GM19023 (cell line): Measurements from ENCODE around the gene MYBBP1A.

ENCODE experiments used
- ATAC-seq: cut with Tn5 transposase; IDR thresholded peaks from one replicate; pipeline ENCODE4 v1.9.1; 2021; ENCODE audit warnings: mild to moderate bottlenecking, moderate library complexity; ENCODE audit not compliant: unreplicated experiment

Gene MYBBP1A

DNA sequence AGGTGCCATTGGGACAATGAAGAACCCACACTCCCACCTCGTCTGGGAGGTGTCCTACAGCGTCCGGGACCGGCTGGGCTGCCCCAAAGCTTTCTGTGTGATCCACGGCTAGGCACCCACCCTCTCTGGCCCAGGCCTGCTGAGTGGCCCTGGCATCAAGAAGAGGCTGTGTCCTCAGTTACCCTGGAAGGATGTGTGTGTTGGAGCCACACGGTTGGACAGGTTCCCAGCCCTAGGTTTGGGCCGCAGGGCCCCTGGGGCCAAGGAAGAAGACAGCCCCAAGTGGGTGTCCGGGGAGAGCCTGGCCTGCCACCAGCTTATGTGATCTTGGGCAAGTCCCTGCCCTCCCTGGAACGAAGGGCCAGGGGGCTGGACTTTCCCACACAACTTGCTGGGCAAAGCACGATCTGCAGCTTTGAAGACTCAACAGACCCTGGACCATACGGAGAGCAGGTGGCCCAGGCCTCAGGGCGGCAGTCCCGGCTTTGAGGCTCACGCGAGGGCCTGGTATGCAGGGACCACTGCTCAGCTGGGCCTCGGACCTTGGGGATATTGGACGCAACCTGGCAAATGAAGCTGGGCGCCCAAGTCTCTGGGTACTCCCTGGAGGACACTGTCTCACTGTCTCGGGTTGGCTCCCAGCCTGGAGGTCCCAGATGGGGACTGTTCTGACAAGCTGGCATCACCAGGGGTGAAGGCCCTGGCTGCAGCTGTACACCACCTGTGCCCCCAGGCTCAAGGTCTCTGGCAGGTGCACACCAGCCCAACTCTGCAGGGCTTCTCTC lies 17.5 kb downstream of the MYBBP1A start:
- no peak for ATAC-seq

DNA sequence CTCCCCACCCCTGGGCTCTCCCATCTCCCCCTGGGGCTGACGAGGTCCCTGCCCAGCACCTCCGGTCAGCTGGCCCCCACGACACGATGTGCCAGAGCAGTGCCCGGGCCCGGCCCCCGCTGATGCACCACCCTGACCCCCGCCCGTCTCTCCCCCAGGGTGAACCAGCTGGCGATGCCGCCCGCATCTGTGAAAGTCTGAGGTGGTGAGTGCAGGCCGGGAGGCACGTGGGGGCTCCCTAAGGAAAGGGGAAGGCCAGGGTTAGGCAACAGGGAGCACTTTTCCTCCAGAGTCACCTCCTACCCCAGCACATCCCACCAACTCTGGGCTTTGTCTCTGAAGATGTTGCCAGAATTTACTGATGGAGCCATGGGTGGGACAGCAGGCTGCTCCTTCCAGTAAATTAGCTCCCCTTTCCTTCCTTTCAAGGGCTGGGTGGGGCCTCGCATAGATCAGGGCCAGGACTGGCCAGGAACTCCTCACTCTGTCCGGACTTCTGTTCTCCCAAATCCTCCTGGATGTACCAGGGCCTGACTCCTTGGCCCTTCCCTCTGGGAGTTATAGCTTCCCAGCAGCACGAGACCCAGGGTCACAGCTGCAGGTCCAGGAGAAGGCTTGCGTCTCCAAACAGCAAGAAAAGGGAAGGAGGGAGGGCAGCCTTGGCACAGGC lies 18.3 kb downstream of the MYBBP1A start:
- ATAC-seq, result no peak

DNA sequence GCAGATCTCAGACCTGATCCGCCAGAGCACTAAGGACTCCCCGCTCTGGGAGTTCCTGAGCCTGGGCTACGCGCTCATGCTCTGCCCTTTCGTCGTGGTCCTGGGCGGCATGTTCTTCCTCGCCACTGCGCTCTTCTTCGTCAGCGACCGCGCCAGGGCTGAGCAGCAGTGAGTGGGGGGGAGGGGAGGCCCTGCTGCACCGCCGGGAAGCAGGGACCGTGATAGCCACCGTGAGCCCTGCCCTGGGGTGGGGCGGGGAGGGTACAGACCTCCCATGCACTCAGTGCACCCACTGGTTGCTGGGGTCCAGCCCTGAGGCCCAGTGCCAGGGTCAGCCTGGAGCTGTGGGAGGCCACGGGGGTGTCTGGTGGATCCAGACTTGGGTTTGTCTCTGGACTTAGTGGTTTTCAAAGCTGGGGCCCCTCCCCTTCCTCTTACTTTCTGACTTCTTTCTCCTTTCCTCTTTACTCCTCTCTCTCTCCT lies 18.9 kb downstream of the MYBBP1A start:
- ATAC-seq, result no peak

DNA sequence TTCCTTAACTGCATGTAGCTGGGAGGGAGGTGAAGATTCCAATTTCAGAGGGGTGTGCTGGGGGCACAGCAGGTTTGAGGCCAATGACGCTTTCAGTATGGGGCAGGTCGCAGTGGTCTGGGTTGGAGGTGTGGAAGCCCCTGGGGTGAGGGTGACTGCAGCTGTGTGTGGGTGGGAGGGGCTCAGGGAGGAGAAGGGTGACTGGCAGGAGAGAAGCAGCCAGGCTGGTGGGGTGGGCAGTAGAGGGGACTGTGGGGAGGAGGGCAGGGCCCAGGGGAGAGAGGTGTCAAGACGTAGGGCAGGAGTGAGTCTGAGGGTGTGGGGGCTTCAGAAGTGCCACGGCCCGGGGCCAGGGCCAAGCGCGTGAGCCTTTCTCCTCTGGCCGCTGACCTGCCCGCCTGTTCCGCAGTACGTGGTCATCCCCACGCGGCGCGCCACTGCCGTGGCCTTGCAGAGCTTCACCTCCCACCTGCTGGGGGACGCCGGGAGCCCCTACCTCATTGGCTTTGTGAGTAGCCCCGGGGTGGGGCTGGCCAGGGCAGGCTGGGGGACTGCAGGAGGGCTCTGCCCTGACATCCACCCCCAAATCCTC lies 19.4 kb downstream of the MYBBP1A start:
- ATAC-seq, result no peak

DNA sequence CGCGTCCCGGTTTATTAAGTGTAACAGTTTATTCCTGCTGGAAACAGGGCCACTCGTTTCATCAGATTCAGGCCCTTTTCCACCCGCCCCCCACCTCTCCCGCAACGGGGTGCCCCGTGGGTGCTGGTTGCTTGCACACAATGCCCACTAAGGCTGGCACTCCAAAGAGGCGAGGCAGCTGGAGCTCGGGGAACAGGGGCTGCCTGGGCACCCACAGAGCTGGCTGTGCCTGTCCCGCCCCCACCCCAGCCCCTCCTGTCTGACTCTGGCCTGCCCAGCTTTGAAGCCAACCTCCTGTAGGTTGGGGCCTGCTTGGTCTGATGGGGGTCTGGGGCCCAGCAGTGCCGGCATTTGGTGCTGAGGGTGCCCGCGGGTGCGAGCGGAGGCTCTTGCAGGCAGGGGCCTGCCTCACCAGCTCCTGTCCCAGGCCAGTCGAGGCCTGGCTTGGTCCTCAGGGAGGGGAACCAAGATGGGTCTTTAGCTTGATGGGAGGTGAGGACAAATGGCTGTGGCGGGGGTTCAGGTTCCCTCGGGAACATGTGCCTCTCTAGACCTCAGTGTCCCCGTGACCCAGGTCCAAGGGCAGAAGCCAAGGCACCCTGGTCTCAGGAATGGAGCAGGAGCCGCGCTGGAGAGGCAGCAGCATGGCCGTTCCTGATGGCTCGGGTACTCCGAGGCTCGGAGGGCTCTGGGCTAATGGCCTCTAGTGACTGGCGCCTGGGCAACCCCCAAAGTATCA lies 20.1 kb downstream of the MYBBP1A start:
- no peak for ATAC-seq

DNA sequence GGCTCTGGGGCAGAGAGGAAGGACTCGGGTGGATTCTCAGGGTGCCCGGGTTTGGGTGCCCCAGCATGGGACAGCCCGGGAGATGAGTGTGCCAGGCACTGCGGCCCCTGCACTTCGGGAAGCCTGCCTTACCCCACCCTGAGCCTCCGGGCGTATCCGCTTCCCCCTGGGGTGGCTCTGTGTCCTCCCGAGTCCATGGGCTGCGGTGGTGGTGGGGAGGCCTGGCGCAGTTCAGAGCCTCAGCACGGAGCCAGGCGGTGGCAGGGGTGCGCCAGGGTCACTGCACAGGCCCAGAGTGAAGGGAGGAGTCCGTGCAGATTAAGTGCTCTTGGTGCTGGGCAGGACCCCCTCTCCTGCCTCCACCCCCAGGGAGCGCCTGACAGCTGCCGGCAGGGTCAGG lies 20.7 kb downstream of the MYBBP1A start:
- no peak for ATAC-seq

DNA sequence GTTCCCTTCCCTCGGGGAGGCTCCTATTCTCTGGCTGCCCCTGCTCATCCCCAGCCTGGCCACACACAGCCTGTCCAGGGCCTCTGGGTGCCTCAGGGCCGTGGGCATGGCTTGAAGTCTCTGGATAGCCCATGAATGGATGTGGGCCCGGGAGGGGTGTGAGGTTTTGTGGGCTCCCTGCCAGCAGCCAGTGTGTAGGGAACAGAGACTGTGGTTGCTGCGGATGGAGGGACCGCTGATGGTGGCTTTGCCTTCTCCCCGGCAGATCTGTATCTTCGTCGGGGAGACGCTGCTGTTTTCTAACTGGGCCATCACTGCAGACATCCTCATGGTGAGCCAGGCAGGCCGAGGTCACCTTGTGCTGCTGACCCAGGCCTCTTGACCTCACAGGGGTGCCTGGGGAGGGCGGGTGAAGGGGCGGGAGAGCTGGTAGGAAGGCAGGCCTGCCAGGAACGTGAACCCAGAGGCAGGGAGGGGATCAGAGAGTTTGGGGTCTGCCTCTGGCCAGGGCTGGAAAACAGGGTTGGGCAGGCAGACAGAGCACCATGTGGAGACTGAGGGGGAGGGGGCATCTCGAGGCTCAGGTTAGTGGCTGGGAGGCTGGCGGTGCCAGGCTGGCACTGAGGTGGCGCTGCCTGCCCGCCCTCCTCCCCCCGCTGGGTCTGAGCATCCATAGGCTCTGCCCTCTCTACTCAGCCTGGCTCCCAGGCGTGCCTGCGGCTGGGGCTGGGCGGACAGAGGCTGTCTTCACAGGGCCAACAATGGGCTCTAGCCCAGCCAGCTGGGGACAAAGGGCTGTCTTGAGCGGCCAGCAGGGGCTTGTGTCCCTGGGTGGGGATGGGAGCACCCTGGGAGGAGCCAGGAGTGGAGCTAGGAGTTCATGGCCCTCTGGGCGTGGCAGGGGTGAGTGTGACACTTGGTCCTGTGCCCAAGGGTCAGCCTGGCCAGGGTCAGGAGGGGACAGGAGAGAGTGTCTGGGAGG lies 21.4 kb downstream of the MYBBP1A start:
- ATAC-seq, result no peak

DNA sequence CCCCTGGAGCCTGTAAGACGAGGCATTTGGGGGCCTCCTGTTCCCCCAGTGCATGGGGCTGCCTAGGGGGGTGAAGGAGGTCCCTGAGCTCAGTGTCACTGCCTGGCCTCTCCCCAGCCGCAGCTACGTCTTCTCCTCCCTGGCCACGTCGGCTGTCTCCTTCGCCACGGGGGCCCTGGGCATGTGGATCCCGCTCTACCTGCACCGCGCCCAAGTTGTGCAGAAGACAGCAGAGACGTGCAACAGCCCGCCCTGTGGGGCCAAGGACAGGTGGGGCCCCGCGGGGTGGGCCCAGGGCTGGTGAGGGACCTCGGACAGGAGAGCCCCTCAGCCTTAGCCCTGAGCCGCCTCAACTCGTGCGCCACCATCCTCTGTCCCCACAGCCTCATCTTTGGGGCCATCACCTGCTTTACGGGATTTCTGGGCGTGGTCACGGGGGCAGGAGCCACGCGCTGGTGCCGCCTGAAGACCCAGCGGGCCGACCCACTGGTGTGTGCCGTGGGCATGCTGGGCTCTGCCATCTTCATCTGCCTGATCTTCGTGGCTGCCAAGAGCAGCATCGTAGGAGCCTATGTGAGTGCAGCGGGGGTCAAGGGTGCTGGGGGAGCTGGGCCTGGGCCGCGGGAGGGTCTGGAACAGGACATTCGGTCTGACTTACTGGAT lies 22.2 kb downstream of the MYBBP1A start:
- ATAC-seq, result no peak

DNA sequence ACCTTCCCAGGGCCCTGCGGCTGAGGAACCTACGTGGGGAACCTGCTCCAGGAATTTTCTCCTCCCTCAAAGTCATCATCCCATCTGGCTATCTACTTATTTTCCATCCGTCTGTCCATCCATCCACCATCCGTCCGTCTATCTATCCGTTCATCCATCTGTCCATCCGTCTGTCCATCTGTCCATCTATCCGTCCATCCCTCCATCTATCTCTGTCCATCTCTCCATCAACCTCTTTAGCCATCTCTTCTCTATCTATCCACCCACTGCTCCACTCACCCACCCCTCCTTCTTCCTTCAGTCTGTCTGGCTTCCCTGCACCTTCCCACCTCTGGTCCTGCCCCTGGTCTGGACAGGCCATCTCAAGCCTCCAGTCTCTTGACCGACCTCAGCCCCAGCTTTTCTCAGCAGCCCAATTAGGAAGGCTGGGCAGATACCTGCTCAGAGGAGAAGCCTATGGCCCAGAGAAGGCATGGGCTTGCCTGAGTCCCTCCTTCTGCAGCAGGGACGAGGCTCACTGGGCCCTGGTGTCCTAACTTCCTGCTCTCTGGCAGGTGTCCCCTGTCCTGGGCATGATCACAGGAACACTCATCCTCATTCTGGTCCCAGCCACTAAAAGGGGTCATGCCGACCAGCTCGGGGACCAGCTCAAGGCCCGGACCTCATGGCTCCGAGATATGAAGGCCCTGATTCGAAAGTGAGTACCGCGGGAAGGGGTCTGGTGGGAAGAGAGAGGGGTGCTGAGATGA lies 23.0 kb downstream of the MYBBP1A start:
- ATAC-seq, result no peak

DNA sequence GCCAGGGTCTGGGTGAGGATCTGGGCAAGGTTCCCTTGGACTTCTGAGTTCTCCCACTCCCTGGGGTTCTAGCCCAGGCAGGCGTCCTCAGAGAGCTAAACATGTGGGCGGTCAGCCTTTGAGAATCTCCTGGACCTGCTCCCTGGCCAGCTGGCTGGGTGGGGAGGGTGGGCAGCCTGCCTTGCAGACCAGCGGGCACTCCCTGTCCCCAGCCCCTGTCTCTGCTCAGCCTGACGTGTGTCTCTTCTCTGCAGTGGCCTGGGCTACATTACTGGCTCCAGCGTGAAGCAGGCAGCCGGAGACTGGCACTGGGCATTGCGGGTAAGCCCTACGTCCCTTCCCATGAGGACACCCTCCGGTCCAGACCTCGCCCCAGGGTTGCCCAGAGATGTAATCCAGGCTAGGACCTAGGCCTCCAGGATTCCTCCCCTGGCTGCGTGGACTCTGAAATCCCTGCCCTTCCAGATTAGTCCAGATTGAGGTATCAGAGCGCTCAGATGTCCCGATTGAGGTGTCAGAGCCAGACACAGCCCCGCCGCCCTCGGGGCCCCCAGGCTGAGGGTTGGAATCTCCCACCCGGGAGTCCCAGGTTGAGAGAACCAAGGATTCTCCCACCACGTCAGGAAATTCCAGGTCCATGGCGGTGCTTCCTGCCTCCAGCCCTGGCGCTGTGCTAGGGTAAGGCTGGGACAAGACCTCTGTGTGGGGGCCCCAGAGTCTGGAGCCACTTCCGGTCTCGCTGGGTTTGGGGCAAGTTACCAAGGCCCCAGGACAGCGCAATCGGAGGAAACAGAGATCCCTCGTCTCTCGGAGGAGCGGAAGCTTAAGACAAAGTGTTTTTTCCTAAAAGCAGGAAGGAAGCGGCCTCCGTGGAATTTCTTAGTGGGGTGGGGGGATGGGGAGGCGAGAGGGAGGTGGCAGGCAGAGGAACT lies 24.1 kb downstream of the MYBBP1A start:
- no peak for ATAC-seq

DNA sequence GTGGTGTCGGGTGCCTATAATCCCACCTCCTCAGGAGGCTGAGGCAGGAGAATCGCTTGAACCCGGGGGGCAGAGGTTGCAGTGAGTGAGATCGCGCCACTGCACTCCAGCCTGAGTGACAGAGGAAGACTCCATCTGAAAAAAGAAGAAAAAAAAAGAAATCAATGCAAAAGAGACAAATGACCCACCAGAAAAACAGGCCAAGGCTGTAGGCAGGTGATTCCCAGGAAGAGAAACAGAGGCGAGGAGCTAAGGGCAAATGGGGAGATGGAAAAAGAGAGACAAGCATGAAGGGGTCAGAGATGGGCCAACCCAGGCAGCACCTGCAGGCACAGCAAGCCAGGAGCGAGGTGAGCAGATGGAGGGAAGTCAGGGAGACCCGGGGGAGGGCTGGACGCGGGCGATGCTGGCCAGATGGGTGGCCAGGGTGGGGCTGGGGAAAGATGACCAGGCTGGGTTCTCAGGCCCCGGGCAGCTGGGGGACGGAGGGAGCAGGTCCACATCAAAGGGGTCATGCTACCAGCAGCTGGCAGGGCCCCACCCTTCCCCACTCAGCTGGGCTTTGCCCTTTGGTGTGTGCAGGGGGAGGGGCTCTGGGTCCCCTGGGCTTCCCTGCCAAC lies 25.5 kb downstream of the MYBBP1A start:
- ATAC-seq, result no peak

DNA sequence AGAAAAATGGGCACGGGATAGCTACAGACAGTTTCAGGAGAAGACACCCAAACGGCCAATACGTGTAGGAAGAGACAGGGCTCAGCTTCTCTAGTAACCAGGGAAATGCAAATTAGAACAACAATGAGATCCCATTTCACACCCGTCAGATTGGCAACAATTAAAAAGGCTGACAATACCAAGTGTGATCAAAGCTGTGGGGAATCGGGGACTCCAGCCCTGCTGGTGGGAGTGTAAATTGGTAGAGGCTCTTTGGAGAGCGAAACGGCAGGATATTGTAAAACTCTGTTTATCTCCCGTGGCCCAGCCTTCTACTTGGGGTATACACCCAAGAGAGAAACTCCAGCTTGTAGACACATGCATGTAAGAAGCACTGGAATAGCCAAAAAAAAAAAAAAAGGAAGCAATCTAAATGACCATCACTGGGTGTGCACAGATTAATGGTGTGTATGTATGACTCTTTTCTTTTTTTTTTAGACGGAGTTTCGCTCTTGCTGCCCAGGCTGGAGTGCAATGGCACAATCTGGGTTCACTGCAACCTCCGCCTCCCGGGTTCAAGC lies 27.5 kb downstream of the MYBBP1A start:
- ATAC-seq, result no peak

DNA sequence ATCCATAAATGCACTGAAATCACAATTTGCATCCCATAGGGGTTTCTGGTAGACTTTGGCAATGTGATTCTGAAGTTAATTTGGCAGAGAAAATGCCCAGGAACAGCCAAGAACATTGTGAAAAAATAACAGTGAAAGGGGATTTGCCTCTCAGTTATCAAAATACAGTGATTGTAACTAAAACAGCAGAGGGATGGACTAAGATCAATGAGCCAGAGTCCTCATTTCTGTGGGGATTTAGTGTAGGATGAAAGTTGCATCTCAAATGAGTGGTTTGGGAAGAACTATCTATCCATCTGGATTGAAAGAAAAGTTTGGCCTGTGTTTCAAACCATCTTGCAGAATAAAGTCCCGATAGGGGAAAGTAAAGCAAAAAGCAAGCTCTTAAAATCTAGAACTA lies 28.1 kb downstream of the MYBBP1A start:
- no peak for ATAC-seq

DNA sequence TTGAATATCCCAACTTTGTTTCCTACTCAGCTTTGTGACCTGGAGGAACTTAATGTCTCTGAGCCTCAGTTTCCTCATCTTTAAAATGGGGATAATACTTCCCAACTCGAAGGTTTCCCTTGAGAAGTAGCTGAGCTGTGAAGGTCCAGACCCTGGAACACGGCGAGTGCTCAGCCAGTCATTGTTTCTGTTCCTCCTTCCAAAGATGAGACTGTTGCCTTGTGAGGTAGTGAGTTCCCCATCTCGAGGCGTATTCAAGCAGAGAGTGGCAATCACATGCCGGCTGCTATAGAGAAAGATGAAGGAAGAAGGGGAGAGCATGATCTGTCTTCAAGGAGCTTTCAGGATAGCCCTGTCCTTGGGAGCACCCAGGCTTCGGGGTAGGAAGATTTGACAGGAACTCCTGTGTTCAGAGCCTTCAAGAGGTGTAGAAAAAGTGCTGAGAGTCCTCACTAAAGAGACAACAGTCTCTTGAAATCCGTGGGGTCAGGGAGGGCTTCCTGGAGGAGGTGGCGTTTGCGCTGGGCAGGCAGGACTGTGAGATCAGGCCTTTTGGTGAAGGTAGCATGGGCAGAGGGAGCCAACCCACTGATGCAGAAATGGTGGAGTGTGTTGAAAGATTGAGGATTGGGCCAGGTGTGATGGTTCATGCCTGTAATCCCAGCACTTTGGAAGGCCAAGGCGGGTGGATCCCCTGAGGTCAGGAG lies 29.3 kb downstream of the MYBBP1A start:
- ATAC-seq, result no peak

DNA sequence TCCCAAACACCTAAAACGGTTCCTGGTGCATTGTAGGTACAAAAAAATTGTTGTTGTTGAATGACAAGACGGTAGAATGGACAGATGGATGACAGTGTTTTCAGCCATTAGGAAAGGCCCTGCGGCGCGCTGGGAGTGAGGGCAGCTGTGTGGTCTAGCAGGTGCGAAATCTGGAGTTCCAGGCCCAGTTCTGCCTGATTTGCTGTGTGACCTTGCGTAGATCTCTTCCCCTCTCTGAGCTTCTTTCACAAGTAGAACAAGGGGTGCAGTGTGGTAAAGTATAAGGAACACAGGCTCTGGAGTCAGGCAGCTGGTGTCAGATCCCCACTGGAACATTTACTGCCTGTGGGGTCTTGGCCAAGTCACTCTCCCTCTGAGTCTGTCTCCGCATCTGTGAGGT lies 31.2 kb downstream of the MYBBP1A start:
- ATAC-seq, result no peak

DNA sequence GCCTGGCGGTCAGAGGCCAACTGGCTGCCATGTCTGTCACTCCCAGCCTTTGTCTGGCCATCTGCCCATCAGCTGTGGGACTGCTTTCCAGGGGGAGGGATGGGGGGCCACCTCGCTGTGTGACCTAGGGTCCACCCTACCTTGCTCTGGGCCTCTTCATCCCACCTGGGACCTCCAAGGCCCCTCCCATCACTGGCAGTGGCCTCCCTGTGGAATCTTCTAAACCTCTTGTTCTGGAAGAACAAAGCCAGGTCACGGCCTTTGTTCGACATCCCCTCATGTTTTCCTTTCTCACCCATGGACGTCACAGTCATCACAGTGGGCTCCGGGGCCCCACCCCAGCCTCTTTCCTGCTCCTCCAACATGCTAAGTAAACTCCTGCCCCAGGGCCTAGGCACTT lies 32.5 kb downstream of the MYBBP1A start:
- ATAC-seq, result no peak
